HL-60/S4 treated with phorbol 12-myristate 13-acetate at 8.2 ng/mL for 4 days and 3 days (cell line): ENCODE measurements around the gene PRR5.
"Not testable (repeated sequence)": the region's sequence is repeated elsewhere in the genome, so short reads cannot be mapped to it uniquely, and the experiment has no call there.

Experiments
- in situ Hi-C: fragments of 300-500 bp; cut with MboI; formaldehyde crosslinking; loops from 2 replicates; pipeline ENCODE4 v1.15.0; 2022; ENCODE audit warnings: low sequenced_read_pairs

Gene PRR5, protein sequence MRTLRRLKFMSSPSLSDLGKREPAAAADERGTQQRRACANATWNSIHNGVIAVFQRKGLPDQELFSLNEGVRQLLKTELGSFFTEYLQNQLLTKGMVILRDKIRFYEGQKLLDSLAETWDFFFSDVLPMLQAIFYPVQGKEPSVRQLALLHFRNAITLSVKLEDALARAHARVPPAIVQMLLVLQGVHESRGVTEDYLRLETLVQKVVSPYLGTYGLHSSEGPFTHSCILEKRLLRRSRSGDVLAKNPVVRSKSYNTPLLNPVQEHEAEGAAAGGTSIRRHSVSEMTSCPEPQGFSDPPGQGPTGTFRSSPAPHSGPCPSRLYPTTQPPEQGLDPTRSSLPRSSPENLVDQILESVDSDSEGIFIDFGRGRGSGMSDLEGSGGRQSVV

DNA sequence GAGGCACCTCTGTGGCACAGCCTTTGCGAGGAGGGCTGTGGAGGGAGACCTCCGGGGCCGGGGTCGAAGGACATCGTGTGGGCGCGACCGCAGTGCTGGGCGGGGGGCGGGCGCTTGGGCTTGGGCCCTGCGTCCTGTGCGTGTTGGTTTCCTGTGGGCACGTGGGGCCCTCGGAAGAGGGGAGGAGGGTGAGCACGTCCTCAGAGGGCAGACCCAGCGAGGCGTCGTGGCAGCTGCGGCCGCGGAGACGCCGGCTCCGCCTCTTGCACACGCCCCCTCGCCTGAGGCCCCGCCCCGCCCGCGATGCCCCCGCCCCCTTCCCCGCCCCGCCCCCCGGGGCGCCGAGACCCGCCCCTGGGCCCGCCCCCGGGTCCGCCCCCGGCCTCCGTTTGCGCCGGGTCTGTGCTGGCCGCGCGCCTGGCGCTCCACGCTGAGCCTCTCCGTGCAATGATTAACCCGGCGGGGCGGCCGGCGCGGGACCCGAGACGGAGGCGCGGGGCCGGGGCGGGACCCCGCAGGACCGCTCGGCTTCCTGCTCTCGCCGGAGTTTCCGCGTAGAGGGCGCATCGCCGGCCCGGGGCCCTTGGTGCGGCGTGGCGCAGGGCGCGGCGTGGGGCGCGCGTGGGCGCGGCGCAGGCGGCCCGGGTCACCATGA, at the start of gene PRR5:
TSS of gene PRR5 (plus strand) at position 381 of the 655 bp plus-strand sequence. CDS start at position 652, 271 bp downstream.
- in situ Hi-C loops: no loop called here

DNA sequence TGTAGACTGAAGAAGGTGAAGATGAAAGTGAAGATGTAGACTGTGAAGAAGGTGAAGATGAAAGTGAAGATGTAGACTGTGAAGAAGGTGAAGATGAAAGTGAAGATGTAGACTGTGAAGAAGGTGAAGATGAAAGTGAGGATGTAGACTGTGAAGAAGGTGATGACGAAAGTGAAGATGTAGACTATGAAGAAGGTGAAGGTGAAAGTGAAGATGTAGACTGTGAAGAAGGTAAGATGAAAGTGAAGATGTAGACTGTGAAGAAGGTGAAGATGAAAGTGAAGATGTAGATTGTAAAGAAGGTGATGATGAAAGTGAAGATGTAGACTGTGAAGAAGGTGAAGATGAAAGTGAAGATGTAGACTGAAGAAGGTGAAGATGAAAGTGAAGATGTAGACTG, 49.1 kb upstream of the PRR5 start:
- in situ Hi-C loops: not testable (repeated sequence)

DNA sequence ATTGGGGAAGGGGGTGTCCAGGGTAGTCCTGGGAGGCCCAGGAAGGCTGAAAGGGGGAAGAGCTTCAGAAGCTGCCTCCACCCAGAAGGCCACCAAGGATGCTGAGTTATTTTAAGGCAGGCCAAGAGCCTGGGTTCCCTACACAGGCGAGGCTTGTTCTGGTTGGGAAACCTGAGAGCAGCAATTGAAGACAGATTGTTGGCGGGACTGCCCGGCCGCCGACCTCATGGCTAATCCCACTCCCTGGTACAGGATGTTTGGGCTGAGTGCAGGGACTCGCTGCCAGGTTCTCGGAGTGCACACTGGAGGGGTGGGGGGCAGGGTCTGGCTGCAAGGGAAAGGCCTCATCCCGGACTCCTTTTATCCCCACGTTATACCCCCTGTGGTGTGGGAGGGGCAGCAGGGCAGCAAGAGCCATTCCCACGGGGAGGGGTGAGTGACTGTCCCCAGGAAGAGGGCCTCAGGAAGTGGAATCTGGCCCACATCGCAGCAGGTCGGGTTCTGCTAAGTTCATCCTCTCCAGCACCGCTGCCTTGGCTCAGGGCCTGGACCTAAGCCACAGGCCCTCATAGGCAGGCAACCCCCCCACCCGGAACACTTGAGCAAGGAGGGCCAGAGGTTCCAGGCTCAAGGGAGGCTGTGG, 43.6 kb upstream of the PRR5 start:
- in situ Hi-C loops: no loop called here

DNA sequence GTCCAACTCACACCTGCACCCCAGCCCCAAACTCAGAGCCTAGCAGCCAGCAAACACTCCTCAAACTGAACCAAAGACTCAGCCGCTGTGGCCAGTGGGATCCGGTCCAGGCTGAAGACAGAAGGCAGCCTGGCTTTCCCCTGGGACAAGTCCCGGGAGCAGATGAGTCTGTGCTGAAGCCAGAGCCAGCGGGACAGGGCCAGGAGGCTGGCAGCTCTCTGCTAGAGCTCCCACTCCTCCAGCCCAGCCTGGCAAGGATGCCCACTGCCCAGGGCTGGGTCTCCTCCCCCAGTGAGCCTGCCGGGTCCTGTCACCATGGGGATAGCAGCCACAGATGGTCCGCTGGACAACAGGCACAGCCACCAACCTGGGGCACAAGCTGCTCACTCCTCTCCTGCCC, 42.9 kb upstream of the PRR5 start:
- in situ Hi-C loops: no loop called here

DNA sequence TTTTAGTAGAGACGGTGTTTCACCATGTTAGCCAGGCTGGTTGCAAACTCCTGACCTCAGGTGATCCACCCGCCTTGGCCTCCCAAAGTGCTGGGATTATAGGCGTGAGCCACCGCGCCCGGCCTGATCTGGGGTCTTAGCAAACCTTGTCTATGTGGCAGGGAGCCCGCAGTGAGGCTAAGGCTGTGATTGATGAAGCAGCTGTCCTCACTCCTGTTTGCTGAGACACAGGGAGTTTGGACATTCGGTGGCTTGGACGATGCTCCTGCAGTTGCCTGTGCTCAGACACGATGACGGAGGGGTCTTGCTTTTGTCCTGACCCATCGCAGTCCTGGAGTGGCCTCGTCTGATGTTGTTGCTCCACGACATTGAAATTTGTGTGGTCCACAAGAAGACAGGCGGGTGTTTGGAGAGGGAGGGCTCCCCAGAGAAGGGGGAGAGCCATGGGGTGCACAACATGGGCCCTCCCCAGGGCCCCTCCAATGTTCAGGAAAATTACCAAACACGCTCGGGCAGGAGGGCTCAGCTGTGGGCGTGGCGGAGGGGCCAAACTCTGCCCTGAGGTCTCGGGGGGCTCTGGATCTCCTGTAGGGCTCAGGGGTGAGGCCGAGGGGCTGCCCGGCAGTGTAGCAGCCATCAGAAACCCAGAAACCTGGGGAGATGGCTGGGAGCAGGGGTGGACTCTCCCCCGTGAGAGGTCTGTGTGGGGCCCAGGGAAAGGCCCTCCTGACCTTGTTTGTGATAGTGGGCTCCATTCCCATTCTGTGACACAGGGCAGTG, 41.8 kb upstream of the PRR5 start:
- in situ Hi-C loops: no loop called here

DNA sequence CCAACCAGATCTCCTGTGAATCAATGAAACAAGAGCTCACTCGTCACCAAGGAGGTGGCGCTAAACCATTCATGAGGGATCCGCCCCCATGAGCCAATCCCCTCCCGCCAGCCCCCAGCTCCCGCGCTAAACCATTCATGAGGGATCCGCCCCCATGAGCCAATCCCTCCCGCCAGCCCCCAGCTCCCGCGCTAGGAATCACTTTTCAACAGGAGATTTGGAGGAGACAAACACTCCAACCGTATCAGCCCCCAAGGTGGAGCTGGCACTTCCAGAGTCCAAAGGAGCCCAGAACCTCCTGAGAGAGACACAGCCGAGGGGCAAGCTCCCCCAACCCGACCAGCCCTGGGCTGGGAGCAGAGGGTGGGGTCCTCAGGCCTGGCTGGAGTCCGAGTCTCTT, 40.9 kb upstream of the PRR5 start:
- in situ Hi-C loops: no loop called here

DNA sequence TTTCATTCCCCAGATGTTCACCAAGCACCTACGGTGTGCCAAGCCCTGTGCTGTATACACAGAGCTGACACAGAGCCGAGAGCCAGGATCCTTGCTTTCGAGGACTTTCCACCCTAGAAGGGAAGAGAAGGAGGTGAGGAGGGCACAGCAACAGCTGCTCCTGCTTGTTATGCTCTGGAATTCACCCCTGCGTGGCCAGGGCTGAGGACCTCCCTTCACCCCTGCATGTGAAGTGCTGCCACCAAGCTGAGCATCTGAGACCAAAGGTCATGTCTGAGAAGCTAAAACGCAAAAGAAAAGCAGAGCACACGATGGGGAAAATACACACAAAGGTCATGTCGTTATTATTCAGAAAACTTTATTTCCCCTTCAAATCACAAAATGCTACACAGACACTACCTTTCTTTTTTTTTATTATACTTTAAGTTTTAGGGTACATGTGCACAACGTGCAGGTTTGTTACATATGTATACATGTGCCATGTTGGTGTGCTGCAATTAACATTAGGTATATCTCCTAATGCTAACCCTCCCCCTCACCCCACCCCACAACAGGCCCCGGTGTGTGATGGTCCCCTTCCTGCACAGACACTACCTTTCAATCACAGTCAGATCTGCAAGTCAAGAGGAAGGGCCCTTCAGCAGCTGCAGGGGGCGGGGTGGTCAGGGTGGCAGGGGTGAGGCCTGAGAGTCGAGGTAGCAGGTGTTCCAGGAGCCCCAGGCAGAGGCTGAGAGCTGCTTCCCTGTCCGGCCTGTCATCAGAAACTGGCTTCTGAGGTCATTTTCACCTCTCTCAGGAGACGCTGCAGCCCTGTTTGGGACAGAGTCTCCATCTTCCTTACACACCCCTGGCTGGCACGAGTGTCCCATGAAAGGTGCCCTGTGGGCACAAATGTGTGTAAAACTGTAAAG, 40.1 kb upstream of the PRR5 start:
- in situ Hi-C loops: no loop called here

DNA sequence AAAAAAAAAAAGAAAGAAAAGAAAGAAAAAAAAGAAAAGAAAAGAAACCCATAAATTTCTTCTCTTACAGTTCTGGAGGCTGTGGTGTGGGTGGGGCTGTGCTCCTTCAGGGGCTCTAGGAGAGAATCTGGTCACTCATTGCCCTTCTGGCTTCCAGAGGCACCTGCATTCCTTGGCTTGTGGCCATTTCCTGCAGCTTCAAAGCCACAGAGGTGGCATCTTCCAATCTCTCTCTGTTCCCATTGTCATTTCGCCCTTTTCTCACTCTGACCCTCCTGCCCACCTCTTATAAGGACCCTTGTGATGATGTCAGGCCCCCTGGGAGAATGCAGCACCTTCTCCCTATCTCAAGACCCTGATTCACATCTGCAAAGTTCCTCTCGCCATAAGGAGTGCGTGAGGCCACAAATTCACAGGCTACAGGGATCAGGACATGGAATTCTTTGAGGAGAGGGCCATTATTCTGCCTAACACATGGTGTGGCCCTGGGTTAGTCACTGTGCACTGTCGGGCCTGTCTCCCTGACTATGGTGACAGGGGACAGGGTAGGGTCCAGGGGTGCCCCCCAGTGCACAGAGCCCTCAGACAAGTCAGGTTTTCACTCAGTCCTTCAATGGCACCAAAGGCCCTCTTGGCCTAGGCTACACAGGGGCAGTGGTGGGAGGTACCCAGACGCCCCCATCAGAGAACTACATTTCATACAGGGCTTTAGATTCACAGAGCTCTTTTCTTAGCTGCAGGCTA, 38.6 kb upstream of the PRR5 start:
- in situ Hi-C loops: no loop called here

DNA sequence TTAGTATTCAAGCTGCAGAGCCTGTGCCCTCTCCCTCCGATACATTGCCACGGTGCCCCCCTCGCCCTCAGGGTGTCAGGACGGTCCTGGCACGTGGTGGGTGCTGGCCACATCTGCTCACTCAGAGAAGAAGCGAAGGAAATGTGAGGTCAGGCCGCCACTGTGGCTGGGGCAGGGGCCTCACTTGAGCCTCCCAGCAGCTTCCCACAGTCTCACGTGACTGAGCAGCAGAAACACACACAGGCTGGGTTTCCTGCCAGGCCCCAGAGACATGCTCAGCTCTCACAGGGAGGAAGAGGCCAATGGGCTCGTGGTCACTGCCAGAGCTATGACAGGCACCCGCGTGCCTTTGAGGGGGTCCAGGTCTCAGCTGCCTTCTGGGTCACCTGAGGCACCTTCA, 37.9 kb upstream of the PRR5 start:
- in situ Hi-C loops: no loop called here

DNA sequence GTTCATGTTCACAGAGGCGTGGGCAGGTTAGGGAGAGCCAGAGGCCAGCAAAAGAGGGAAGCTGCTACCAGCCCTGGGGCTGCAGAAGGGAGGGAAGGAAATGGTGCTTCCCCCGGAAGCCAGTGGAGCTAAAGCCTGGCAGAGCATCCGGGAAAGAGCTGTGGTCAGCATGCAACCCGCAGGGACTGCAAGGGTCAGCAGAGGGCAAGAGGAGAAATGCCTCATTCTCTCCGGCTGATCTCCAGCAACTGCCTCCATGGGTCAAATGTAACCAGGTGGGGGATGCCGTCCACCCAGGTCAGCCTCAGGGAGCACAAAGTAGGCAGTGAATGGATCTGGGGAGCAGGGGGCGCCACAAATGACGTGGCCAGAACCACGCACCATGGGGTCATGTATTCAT, 36.9 kb upstream of the PRR5 start:
- in situ Hi-C loops: no loop called here

DNA sequence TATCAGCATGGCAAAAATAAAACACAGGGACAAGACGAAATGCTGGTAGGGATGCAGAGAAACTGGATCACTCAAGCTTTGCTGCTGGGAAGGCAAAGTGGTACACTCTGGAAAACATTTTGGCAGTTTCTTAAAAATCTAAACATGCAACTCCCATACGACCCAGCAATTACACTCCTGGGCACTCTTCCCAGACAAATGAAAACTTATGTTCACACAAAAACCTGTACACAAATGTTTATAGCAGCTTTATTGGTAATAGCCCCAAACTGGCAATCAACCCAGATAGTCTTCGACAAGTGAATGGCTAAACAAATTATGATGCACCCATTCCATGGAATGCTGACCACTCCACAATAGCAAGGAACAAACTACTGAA, 35.8 kb upstream of the PRR5 start:
- in situ Hi-C loops: no loop called here

DNA sequence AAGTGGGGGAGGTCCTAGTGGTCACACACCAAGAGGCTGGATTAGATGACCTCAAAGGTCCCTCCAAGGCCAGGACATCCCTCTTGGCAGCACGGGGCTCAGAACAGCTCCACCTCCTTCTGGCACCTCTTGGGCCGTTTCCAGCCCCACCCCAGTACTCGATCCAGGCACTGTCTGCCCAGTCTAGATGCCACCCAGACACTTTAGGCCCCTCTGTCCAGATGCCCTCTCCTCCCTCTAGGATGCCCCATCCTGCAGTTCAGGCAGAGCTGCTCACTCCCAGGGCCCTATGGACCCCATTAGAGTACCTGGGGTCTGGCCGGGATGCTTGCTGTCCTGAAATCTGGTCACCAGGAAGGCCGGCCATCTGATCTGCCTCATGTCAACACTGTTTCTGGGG, 34.7 kb upstream of the PRR5 start:
- in situ Hi-C loops: no loop called here

DNA sequence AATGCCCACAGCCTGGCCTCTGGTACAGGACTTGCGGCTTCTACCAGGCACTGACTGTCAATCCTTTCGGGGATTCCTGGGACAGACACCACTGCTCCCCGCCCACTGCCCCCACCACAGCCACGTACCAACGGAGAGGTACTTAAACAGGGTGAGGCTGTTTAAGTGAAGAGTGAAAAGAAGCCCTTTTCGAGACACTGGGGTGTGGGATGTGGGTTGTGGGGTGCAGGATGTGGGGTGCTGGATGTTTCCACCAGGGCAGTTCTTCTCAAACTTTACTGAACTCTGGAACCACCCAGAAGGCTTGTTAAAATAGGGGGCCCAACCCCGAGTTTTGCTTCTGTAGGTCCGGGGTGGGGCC, 34.2 kb upstream of the PRR5 start:
- in situ Hi-C loops: no loop called here

DNA sequence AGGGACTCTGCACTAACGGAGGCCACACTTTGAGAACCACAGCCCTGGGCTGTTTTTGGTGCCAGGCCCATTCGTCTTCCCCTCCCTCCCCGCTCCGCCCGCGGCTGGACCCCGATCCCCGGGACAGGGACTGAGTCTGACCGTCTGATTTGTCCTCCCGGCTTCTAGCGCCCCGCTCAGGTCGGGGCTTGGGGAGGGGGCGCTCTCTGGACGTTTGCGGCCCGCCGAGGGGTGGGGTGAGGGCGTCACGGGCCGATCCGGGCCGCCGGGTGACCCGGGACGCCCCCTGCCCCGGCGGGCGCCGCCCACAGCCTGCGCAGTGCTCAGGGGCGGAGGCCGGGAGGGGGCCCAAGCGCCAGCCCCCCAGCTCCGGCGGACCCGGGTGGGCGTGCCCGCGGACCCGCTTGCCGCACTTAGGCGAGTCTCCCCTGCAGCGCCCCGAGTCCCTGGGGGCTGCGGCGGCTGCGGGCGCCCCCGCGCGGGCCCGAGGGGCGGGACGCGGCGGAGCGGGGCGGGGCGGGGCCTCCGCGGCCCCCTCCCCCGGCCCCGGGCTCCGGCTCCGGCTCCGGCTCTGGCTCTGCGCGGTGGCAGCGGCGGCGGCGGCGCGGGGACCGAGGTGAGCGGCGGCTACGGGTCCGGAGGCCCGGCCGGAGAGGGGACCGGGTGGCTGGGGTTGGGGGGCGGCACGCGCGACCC, 33.7 kb upstream of the PRR5 start:
- in situ Hi-C loops: no loop called here

DNA sequence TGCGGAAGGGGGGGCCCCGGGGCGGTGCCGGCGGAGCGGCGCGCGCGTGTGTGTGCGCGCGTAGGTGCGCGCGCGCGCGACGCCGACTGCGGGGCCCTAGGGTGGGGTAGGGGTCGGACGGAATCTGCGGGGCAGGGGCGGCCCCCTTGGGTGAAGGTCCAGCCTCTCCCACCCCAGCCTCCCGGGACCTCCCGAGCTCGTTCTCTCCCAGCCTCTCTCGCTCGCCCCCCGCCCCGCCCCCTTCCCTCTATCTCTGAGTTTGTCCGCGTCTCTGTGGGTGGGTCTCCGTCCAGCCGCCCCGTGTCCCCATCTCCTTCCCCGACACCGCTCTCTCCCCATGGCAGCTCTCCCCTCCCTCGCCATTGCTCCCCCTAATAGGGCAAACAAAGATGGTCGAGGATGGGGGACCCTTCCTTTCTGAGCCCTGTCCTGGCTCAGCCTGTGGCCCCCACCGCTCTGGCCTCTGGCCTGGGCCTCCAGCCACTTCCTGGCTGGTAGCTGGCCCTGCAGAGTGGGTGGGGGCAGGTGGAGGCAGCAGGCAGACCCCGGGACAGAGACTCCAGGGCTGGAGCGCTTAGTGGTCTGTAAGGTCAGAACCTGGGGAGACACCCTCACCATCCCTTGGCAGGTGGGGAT, 33.0 kb upstream of the PRR5 start:
- in situ Hi-C loops: no loop called here

DNA sequence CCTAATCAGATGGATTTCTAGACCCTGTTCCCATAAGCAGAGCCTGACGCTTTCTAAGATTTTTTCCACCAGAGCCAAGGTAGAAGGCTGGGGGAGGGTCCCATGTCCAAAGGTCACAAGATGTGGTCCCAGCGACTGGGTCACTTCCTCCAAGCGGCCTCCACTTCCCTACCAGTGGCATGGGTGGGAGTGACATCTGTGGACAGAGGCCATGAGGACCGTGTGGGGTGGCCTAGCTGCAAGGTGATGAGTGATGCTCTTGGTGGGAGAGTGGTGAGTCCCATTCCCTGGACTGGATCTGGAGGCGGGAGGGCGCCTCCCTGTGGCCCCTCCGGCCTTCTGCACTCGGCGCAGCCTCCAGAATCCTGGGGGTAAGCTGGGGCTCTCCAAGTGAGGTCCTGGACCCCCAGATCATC, 32.4 kb upstream of the PRR5 start:
- in situ Hi-C loops: no loop called here

DNA sequence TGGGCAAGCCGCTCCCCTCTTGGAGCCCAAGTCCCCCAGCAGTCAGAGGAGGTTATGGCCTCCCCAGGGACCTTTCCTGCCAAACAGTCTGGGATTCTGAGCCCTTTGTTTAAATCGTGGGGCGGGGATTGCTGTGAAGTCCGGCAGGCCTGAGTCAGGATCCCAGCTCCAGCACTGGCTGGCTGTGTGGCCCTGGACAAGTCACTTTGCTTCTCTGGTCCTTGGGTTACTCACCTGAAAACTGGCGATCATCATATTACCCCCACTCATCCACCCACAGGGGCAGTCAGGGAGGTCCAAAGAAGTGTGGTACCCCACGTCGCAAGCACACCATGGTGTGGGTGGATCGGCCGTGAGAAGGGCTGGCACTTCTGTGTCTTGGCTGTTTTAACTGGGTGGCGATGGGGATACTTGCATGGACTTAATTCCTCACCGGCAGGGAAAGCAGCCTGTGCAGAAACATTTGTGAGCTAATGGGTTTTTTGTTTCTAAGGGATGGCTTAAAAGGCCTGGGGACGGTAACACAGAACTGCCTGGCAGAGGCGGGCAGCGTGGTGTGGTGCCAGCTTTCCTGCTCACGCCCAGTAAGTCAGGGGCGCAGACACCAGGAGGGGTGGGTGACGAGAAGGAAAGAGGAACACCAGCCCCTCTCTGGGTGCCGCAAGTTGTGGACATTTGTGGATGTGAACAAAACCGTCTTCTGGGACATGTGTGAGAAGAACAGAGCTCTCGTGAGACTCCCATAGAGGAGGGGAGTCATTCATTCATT, 31.6 kb upstream of the PRR5 start:
- in situ Hi-C loops: no loop called here

DNA sequence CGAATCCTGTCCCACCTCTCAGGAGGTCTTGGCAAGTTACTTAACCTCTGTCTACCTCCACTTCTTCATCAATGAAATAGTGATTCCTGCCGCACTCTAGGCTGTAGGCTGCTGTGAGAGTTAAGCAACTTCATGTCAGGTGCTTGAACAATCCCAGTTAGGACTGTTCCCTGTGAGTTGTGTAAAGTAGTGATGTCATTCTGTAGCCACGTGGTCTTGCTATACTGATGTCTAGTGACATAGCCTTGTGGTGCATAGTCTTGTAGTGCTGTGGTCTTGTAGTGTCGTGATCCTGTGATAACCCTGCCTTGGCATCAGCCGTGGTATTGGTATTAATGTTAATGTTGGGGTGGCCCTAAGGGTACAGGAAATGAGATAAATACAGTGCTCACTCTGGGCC, 30.3 kb upstream of the PRR5 start:
- in situ Hi-C loops: no loop called here
